Measurements from ENCODE around the gene DMKN. TPM values are rescaled to one million over a fixed set of nuclear protein-coding genes. Genes with fewer than 3 reads are reported as not detected.

DMKN gene
- total and polyA plus RNA-seq, 2 of the 4 experiments (the other 2 are of a cell fraction): 0.36 to 2.4 TPM

DNA sequence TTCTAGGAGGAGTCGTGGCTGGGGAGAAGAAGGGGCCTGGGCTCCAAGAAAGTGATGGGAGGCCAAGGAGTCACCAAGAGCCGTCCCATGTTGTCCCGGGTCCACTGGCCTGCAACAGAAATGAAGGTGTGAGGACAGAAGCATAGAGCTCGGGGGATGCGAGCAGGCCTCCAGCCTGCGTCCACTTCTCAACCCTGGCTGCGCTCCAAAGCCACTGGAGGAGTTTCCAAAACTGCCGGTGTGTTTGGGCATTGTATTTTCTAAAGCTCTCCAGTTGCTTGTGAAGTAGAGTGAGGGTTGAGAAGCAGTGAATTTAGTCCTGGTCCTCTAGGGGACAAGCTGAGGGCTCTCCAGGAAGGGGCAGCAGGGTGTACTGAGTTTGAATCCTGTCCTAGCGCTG, 52.4 kb downstream of the DMKN start:
- no peaks in the 10 kb centered on the region for H3K36me3 ChIP-seq (ENCODE audit: control insufficient read depth, insufficient read depth, low read length)
- ChIA-PET CTCF (interaction anchor here (0.6 kb wide), 1 partner anchor 34 kb away, joined by 10 read pairs; no protein-coding TSS in a partner anchor), POLR2A (ENCODE audit: unreplicated experiment) (no interaction called here)
- ATAC-seq (ENCODE audit: low read depth) (no peak), DNase-seq (no peak)
- H3K4me2 ChIP-seq (ENCODE audit: low read depth, low read length): no peak overlapping the region
- dilution Hi-C loops (cut with HindIII; ENCODE audit: low sequenced_read_pairs, unreplicated experiment): no loop called here
- H2BK20ac ChIP-seq (ENCODE audit: low read depth, low read length): no peak overlapping the region
- H4K20me1 ChIP-seq (ENCODE audit: insufficient read depth, low read length): no peaks in the 10 kb centered on the region
- no peak overlapping the region for H2AK9ac ChIP-seq (replicated peaks; ENCODE audit: low read depth, low read length, poor library complexity)
- H3K27me3 ChIP-seq (ENCODE audit: control insufficient read depth, insufficient read depth, low read length): peaks cover 4% of the 10 kb centered on the region; the same call in 1 of the 2 replicates
- no peak overlapping the region for H3K27ac ChIP-seq (ENCODE audit: insufficient read depth, low read length)
- intact Hi-C loops (cut with micrococcal nuclease): loop anchor here (10.0 kb wide), 1 partner anchor 106 kb away; the partner anchor contains the start of gene FFAR3
- H4K5ac ChIP-seq (ENCODE audit: low read depth, low read length): no peak overlapping the region
- no peak overlapping the region for H3K4me3 ChIP-seq (ENCODE audit: insufficient read depth, low read depth, low read length)
- no peaks in the 10 kb centered on the region for H3K4me1 ChIP-seq (ENCODE audit: control insufficient read depth, insufficient read depth, low read length)
- H2BK5ac ChIP-seq (ENCODE audit: low read depth, low read length, poor library complexity, severe bottlenecking): no peak overlapping the region
- no peak overlapping the region for H4K8ac ChIP-seq (ENCODE audit: low read depth in 2 of 2, low read length in 2 of 2)
- H3K9me1 ChIP-seq (ENCODE audit: insufficient read depth, low read length): no peaks in the 10 kb centered on the region
- no peak overlapping the region for H2BK120ac ChIP-seq (ENCODE audit: low read depth, low read length)
- H3K18ac ChIP-seq (ENCODE audit: low read depth, low read length): no peak overlapping the region
- H2AFZ ChIP-seq (replicated peaks; ENCODE audit: low read length, poor library complexity): no peak overlapping the region
- in situ Hi-C loops (cut with MboI; ENCODE audit: low sequenced_read_pairs): no loop called here
- no peak overlapping the region for H3K4ac ChIP-seq (ENCODE audit: low read depth, low read length)
- no peak overlapping the region for H3K23ac ChIP-seq (ENCODE audit: low read depth, low read length)
- H3K9me3 ChIP-seq (ENCODE audit: control insufficient read depth, insufficient read depth, low read length): no peaks in the 10 kb centered on the region
- no peak overlapping the region for H4K91ac ChIP-seq (ENCODE audit: insufficient read depth, low read depth, low read length)
- no peak overlapping the region for H2BK15ac ChIP-seq (ENCODE audit: low read depth, low read length)
- 63% methylated on average over 2 of the region's 9 CpGs; no CpG with 5 or more reads in 1 of the 2 experiments for WGBS, 2 experiments (ENCODE audit: extremely low coverage in 2 of 2, insufficient read length in 1 of 2)
- no peak overlapping the region for H3K56ac ChIP-seq (ENCODE audit: extremely low read depth, insufficient read depth, low read length)
- TF ChIP-seq RFX5 (IDR thresholded peaks at IDR 0.05; ENCODE audit: low read depth, low read length) (no peak), MAZ (IDR thresholded peaks at IDR 0.05; ENCODE audit: borderline replicate concordance, low read depth, low read length) (no peak), POLR2A (IDR thresholded peaks at IDR 0.05; ENCODE audit: low read depth, low read length) (no peak), FOS (IDR thresholded peaks at IDR 0.05; ENCODE audit: low read depth, low read length) (no peak), MXI1 (IDR thresholded peaks at IDR 0.05; ENCODE audit: borderline replicate concordance, low read depth, low read length) (no peak), RCOR1 (IDR thresholded peaks at IDR 0.05; ENCODE audit: insufficient replicate concordance, low read length) (no peak), MAFK (IDR thresholded peaks at IDR 0.05; ENCODE audit: low read depth, low read length) (no peak), RAD21 (IDR thresholded peaks at IDR 0.05; ENCODE audit: low read length) (no peak), USF2 (IDR thresholded peaks at IDR 0.05; ENCODE audit: low read depth, low read length) (no peak), CHD1 (IDR thresholded peaks at IDR 0.05; ENCODE audit: low read depth, low read length) (no peak), CTCF (conservative IDR thresholded peaks at IDR 0.05; ENCODE audit: low read depth, low read length) (no peak), SMC3 (IDR thresholded peaks at IDR 0.05; ENCODE audit: low read depth, low read length) (no peak), CEBPB (IDR thresholded peaks at IDR 0.05; ENCODE audit: low read depth, low read length) (no peak), ELK1 (IDR thresholded peaks at IDR 0.05; ENCODE audit: borderline replicate concordance, low read depth, low read length) (no peak), NFE2L2 (IDR thresholded peaks at IDR 0.05; ENCODE audit: low read depth, low read length) (no peak), BHLHE40 (IDR thresholded peaks at IDR 0.05; ENCODE audit: low read depth, low read length) (no peak)
- no peaks in the 10 kb centered on the region for H3K79me1 ChIP-seq (ENCODE audit: low read depth in 1 of 2, low read length in 2 of 2)
- BruUV-seq (replicated peaks): no TSS peak
- no peak overlapping the region for H3K14ac ChIP-seq (replicated peaks; ENCODE audit: low read depth, low read length)
- H3K9ac ChIP-seq (ENCODE audit: low read depth, low read length): no peak overlapping the region
- H2AK5ac ChIP-seq (ENCODE audit: low read depth, low read length): no peak overlapping the region

All from IMR-90 (cell line).